ENCODE data around the gene NCBP2L.

DNA sequence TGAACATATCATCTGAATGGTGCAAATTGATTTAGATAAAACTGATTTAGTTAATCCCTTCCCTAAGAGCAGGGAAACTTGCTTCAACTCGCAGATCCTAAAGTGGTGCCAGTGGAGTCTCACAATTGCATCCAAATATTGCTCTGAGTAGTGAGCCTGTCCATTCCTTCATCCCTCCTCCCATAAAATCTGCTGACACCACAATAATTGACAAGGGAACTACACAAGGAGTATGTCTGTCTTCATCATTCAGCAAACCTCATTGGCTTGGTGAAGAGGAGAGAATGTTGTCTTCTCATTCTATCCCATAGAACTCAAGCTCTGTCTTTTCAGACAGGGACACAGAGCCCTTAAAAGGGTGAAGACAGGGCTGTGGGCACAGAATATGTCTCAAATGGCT, 52.3 kb downstream of the NCBP2L start:
- TF ChIP-seq, protein P1, sequence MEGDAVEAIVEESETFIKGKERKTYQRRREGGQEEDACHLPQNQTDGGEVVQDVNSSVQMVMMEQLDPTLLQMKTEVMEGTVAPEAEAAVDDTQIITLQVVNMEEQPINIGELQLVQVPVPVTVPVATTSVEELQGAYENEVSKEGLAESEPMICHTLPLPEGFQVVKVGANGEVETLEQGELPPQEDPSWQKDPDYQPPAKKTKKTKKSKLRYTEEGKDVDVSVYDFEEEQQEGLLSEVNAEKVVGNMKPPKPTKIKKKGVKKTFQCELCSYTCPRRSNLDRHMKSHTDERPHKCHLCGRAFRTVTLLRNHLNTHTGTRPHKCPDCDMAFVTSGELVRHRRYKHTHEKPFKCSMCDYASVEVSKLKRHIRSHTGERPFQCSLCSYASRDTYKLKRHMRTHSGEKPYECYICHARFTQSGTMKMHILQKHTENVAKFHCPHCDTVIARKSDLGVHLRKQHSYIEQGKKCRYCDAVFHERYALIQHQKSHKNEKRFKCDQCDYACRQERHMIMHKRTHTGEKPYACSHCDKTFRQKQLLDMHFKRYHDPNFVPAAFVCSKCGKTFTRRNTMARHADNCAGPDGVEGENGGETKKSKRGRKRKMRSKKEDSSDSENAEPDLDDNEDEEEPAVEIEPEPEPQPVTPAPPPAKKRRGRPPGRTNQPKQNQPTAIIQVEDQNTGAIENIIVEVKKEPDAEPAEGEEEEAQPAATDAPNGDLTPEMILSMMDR (tag by site-specific recombination; IDR thresholded peaks at IDR 0.05): no peak
- no peak for TF ChIP-seq SP2 (tag by site-specific recombination; IDR thresholded peaks at IDR 0.05)
- TF ChIP-seq ZFP3 (tag by site-specific recombination; IDR thresholded peaks at IDR 0.05; ENCODE audit: low read depth): no peak
